K562 (cell line): ENCODE data around the gene ELOVL5. TPM values are rescaled to one million over a fixed set of nuclear protein-coding genes. Genes with fewer than 3 reads are reported as not detected.
A peak's percentile ranks its signal among the peaks of the same experiment; 100 is the strongest.

Experiments used
- BRF2 ChIP-seq: IDR thresholded peaks from 3 replicates; pipeline ENCODE4 v1.6.1; 2011; ENCODE audit warnings: borderline replicate concordance, mild to moderate bottlenecking; ENCODE audit not compliant: insufficient read length, insufficient read depth
- CTBP1 ChIP-seq: fragments of 450-650 bp; IDR thresholded peaks from 2 replicates; pipeline ENCODE4 v1.6.1; 2016; ENCODE audit warnings: borderline replicate concordance
- ERF ChIP-seq: fragments of 450-650 bp; formaldehyde crosslinking; IDR thresholded peaks from 2 replicates; pipeline ENCODE4 v1.4.0; 2020; ENCODE audit warnings: mild to moderate bottlenecking, mixed read lengths
- ESRRA ChIP-seq: fragments of 450-650 bp; IDR thresholded peaks from 2 replicates; pipeline ENCODE4 v1.6.1; 2014; ENCODE audit warnings: low read depth, mild to moderate bottlenecking, moderate library complexity, borderline replicate concordance
- KHSRP ChIP-seq: fragments of 450-650 bp; IDR thresholded peaks from 2 replicates; pipeline ENCODE4 v1.6.1; 2017
- MGA ChIP-seq: fragments of 450-650 bp; IDR thresholded peaks from 2 replicates; pipeline ENCODE4 v1.6.1; 2016; ENCODE audit warnings: mild to moderate bottlenecking, moderate library complexity
- TBL1XR1 ChIP-seq, 2 experiments: IDR thresholded peaks; 2 replicates each; pipeline ENCODE4 v1.6.1; 2012; ENCODE audit warnings: improper control_type of control experiment in 2 of 2, low read length in 2 of 2, mild to moderate bottlenecking in 1 of 2
- ZBTB33 ChIP-seq: sonication (generic); formaldehyde crosslinking; IDR thresholded peaks from 2 replicates; pipeline ENCODE4 v1.8.1; 2023; ENCODE audit warnings: mild to moderate bottlenecking, missing genetic modification reagents
- ZBTB34 ChIP-seq: fragments of 250-450 bp; sonication (Bioruptor Pico); IDR thresholded peaks from 2 replicates; pipeline ENCODE4 v1.8.0; 2021; ENCODE audit warnings: mild to moderate bottlenecking, moderate library complexity
- ZNF175 ChIP-seq: fragments of 200-800 bp; sonication (Bioruptor generic); IDR thresholded peaks from 2 replicates; pipeline ENCODE4 v1.6.1; 2016; ENCODE audit warnings: low read depth, mild to moderate bottlenecking, missing genetic modification characterization, missing compliant biosample characterization
- polyA plus RNA-seq, 8 experiments: library from polyadenylated mRNA; depleted of rRNA in 4 of 8; stranded (reverse) in 5 of 8; unstranded in 3 of 8; fragments of >200 nt; fragmentation: Nextera tagmentation in 2 of 8; fragmentation: Illumina TruSeq in 1 of 8; extraction: Ambion mirVana in 2 of 8; extraction: Trizol in 1 of 8; gene quantifications; 2 replicates each; pipeline versions ENCODE4 v1.2.1 to v1.2.3, GENCODE V29; 2011 to 2014; ENCODE audit warnings: inconsistent platforms in 1 of 8, missing spikeins in 1 of 8
- total RNA-seq, 7 experiments: library from RNA; depleted of rRNA in 6 of 7; stranded (reverse); fragments of >200 nt in 6 of 7; fragmentation: Illumina TruSeq in 2 of 7; extraction: Trizol in 2 of 7; gene quantifications; 2 replicates each; pipeline versions ENCODE4 v1.2.1 to v1.2.3, GENCODE V29; 2011 to 2021; ENCODE audit warnings: low replicate concordance in 1 of 7

The ELOVL5 gene
- total and polyA plus RNA-seq, 9 of the 15 experiments (the other 6 are each of a cell fraction or from before 2014, with no cell fraction given), result 70.6 to 245 (median 132) TPM

GRCh38 chr6:53312355-53312754, 36.4 kb downstream of the ELOVL5 start (continued):
- peak; percentile 68 for TF ChIP-seq MGA
- TF ChIP-seq ZNF175 (CRISPR knock-in tag), result peak; percentile 32; the same call in 1 of the 2 replicates
- no peak for TF ChIP-seq KHSRP
- TF ChIP-seq TBL1XR1 (IDR thresholded peaks at IDR 0.05; ENCODE audit: low read length in 2 of 2), result peak in 1 of 2 experiments; percentile 71; a peak in 1 of 4 replicates
- no peak for TF ChIP-seq ZBTB33 (CRISPR knock-in tag)
- TF ChIP-seq ZBTB34 (CRISPR knock-in tag), result no peak
- TF ChIP-seq BRF2, result no peak
- TF ChIP-seq ESRRA, result peak; percentile 46; the same call in 1 of the 2 replicates
- peak; percentile 39; the same call in 1 of the 2 replicates for TF ChIP-seq CTBP1
- peak; percentile 54; the same call in 1 of the 2 replicates for TF ChIP-seq ERF (CRISPR knock-in tag)
